Sciatic nerve (tissue), 2 donors: ENCODE data around the gene CAPN11. TPM values are rescaled to one million over a fixed set of nuclear protein-coding genes. Genes with fewer than 3 reads are reported as not detected.
"Not testable (repeated sequence)": the region's sequence is repeated elsewhere in the genome, so short reads cannot be mapped to it uniquely, and the experiment has no call there.

Experiments used
- ATAC-seq: fragments of 200-7000 bp; cut with Tn5 transposase; one replicate; pipeline ENCODE4 v1.9.1; 2020; ENCODE audit warnings: mild to moderate bottlenecking, moderate library complexity
- DNase-seq: peaks from one replicate; pipeline ENCODE4 v3.0.0-alpha.2; 2020; ENCODE audit warnings: low spot score
- intact Hi-C: fragments of 100-400 bp; cut with DNase I; formaldehyde crosslinking; loops from one replicate; pipeline ENCODE4 v1.14.2; 2022
- total RNA-seq: library from RNA; stranded (reverse); fragmentation: NEBNext Ultra II Directional; extraction: Animal tissue kit (Norgen Biotek cat#: 25700); gene quantifications from one replicate; pipeline ENCODE4 v1.2.1, GENCODE V29; 2021
- donor health status: DM: no; HTN: no; CAD: no.
- donor health status: DM: no; HTN: no; CAD: no.

Gene CAPN11
- total RNA-seq, 1 donor from 2014 or later = 6.9 TPM

- DNase-seq = no peak
- no peak for ATAC-seq
Observed at GRCh38 chr6:44194326-44194725, 35.7 kb downstream of the CAPN11 start.

GRCh38 chr6:44196351-44196750 lies 37.7 kb downstream of the CAPN11 start:
- DNase-seq, ATAC-seq, intact Hi-C loops: not testable (repeated sequence)

More at GRCh38 chr6:44194326-44194725, 35.7 kb downstream of the CAPN11 start:
- intact Hi-C loops = no loop called here

GRCh38 chr6:44198684-44199083 lies 40.1 kb downstream of the CAPN11 start:
- ATAC-seq (no peak), DNase-seq (no peak)
- intact Hi-C loops = no loop called here

- ATAC-seq (no peak), DNase-seq (no peak)
- intact Hi-C loops = no loop called here
Observed at GRCh38 chr6:44199883-44200282, 41.3 kb downstream of the CAPN11 start.

- ATAC-seq = no peak
- DNase-seq = no peak
- intact Hi-C loops = no loop called here
Observed at GRCh38 chr6:44201200-44201599, 42.6 kb downstream of the CAPN11 start.

GRCh38 chr6:44201638-44202303 lies 43.2 kb downstream of the CAPN11 start:
- ATAC-seq (peak; percentile 25), DNase-seq (no peak)
- intact Hi-C loops = no loop called here

- ATAC-seq (peak; percentile 28), DNase-seq (no peak)
Observed at GRCh38 chr6:44202332-44202971, 43.8 kb downstream of the CAPN11 start.

GRCh38 chr6:44202972-44203750 lies 44.5 kb downstream of the CAPN11 start:
- peak; percentile 13 for ATAC-seq
- DNase-seq = no peak
- intact Hi-C loops = no loop called here

More at GRCh38 chr6:44202332-44202971, 43.8 kb downstream of the CAPN11 start:
- intact Hi-C loops = no loop called here

- ATAC-seq (no peak), DNase-seq (no peak)
- intact Hi-C loops = no loop called here
Observed at GRCh38 chr6:44203955-44204354, 45.3 kb downstream of the CAPN11 start.

GRCh38 chr6:44207966-44208365 lies 49.3 kb downstream of the CAPN11 start:
- DNase-seq (no peak), ATAC-seq (no peak)
- intact Hi-C loops = no loop called here

GRCh38 chr6:44211284-44211683 lies 52.7 kb downstream of the CAPN11 start:
- no peak for DNase-seq
- intact Hi-C loops = no loop called here
- ATAC-seq = no peak

- ATAC-seq (no peak), DNase-seq (no peak)
- intact Hi-C loops = no loop called here
Observed at GRCh38 chr6:44214307-44214706, 55.7 kb downstream of the CAPN11 start.

- intact Hi-C loops = no loop called here
Observed at GRCh38 chr6:44216677-44217331, 58.2 kb downstream of the CAPN11 start, which contains the start of gene MYMX. TSS of gene MYMX (plus strand) at chr6:44216926. CDS start at chr6:44217472, 546 bp downstream.

GRCh38 chr6:44217332-44218143 lies 58.9 kb downstream of the CAPN11 start:
- ATAC-seq = no peak
- intact Hi-C loops = no loop called here
- DNase-seq = no peak

More at GRCh38 chr6:44216677-44217331, 58.2 kb downstream of the CAPN11 start, which contains the start of gene MYMX:
- DNase-seq = no peak
- peak; percentile 7 for ATAC-seq

GRCh38 chr6:44219053-44219814 lies 60.6 kb downstream of the CAPN11 start:
- ATAC-seq = peak; percentile 86
- peak; percentile 90 for DNase-seq
- intact Hi-C loops = no loop called here

- DNase-seq (no peak), ATAC-seq (no peak)
- intact Hi-C loops = loop anchor here (1.0 kb wide), 1 partner anchor 44 kb away; no protein-coding TSS in a partner anchor
Observed at GRCh38 chr6:44219815-44220784, 61.5 kb downstream of the CAPN11 start.
